GM12878 (cell line): Measurements from ENCODE around the gene LDB3. TPM values are rescaled to one million over a fixed set of nuclear protein-coding genes. Genes with fewer than 3 reads are reported as not detected.

Experiments
- ATAC-seq: fragments of 200-7000 bp; cut with Tn5 transposase; 3 replicates; pipeline ENCODE4 v1.9.1; 2020; ENCODE audit warnings: mild to moderate bottlenecking, moderate library complexity
- BruUV-seq: library from RNA; stranded (reverse); fragments of 400-500 nt; replicated peaks from 2 replicates; lab custom pipeline; 2021; lab: Mats Ljungman, UMichigan
- CTCF ChIA-PET: fragments of 300-600 bp; sonication (Branson Sonifier 250); formaldehyde crosslinking; extraction: SDS; loops from one replicate; lab custom pipeline; 2021; ENCODE audit warnings: inconsistent platforms; lab: Yijun Ruan, JAX
- POLR2A ChIA-PET: fragments of 350-600 bp; formaldehyde crosslinking; extraction: SDS; loops from one replicate; lab custom pipeline; 2021; ENCODE audit warnings: inconsistent platforms; lab: Charles Lee
- RAD21 ChIA-PET: fragments of 300-600 bp; sonication (Branson Sonifier 250); formaldehyde crosslinking; loops from one replicate; lab custom pipeline; 2023; ENCODE audit warnings: antibody characterized with exemption; ENCODE audit not compliant: unreplicated experiment; lab: Charles Lee
- SMC1A ChIA-PET: fragments of 300-600 bp; sonication (Branson Sonifier 250); formaldehyde crosslinking; loops from one replicate; lab custom pipeline; 2023; ENCODE audit not compliant: unreplicated experiment, uncharacterized antibody; lab: Charles Lee
- DNase-seq: peaks from one replicate; pipeline ENCODE4 v3.0.0-alpha.2; 2011; ENCODE audit warnings: low read depth, low spot score
- FAIRE-seq: peaks from 3 replicates; lab custom pipeline; 2011; peaks lifted over from hg19 to GRCh38; lab: Jason Lieb, UNC
- H2AFZ ChIP-seq: 2 replicates; pipeline ENCODE4 v1.6.0; 2011; ENCODE audit warnings: low read depth, low read length, control low read depth; ENCODE audit not compliant: control insufficient read depth
- H3K27ac ChIP-seq: 2 replicates; pipeline ENCODE4 v1.5.1; 2011; ENCODE audit warnings: control low read depth; ENCODE audit not compliant: control insufficient read depth, insufficient read depth
- H3K27me3 ChIP-seq, 2 experiments: replicated peaks in 1 of 2; 2 replicates each; pipeline versions ENCODE4 v1.6.0 to v1.6.1; 2011; ENCODE audit warnings: low read length in 1 of 2; ENCODE audit not compliant: control insufficient read depth in 2 of 2, insufficient read depth in 2 of 2
- H3K36me3 ChIP-seq, 2 experiments: 2 replicates each; pipeline ENCODE4 v1.5.1; 2011; ENCODE audit warnings: low read length in 1 of 2; ENCODE audit not compliant: control insufficient read depth in 2 of 2, insufficient read depth in 2 of 2
- H3K4me1 ChIP-seq: 2 replicates; pipeline ENCODE4 v1.6.1; 2011; ENCODE audit warnings: mild to moderate bottlenecking, low read length, moderate library complexity, mixed read lengths; ENCODE audit not compliant: control insufficient read depth, insufficient read depth
- H3K4me2 ChIP-seq: 2 replicates; pipeline ENCODE4 v1.6.0; 2011; ENCODE audit warnings: control low read depth; ENCODE audit not compliant: control insufficient read depth, insufficient read depth
- H3K4me3 ChIP-seq: fragments of 200-600 bp; sonication (generic); 2 replicates; pipeline ENCODE4 v1.5.1; 2016
- H3K79me2 ChIP-seq: 2 replicates; pipeline ENCODE4 v1.6.0; 2011; ENCODE audit warnings: low read length; ENCODE audit not compliant: control insufficient read depth, insufficient read depth
- H3K9ac ChIP-seq: 2 replicates; pipeline ENCODE4 v1.8.0; 2011; ENCODE audit warnings: low read length, control low read depth, mixed read lengths; ENCODE audit not compliant: control insufficient read depth, insufficient read depth
- H3K9me3 ChIP-seq: replicated peaks from 3 replicates; pipeline ENCODE4 v1.5.1; 2011; ENCODE audit warnings: mild to moderate bottlenecking, low read length; ENCODE audit not compliant: control insufficient read depth, insufficient read depth
- H4K20me1 ChIP-seq: 2 replicates; pipeline ENCODE4 v1.6.0; 2011; ENCODE audit not compliant: control insufficient read depth, insufficient read depth
- ASH2L ChIP-seq: fragments of 300-600, 200-600 bp; sonication (generic); IDR thresholded peaks from 2 replicates; pipeline ENCODE4 v1.6.1; 2017; ENCODE audit warnings: low read depth, mild to moderate bottlenecking, borderline replicate concordance
- ATF7 ChIP-seq: fragments of 450-650 bp; IDR thresholded peaks from 2 replicates; pipeline ENCODE4 v1.6.1; 2016; ENCODE audit warnings: low read depth, mild to moderate bottlenecking
- BCLAF1 ChIP-seq: fragments of 450-650 bp; IDR thresholded peaks from 2 replicates; pipeline ENCODE4 v1.6.1; 2017; ENCODE audit warnings: antibody characterized with exemption, mild to moderate bottlenecking, moderate library complexity
- CBX5 ChIP-seq: sonication (generic); IDR thresholded peaks from 2 replicates; pipeline ENCODE4 v1.6.1; 2016; ENCODE audit warnings: low read depth, moderate library complexity, mild to moderate bottlenecking, inconsistent platforms
- CHD4 ChIP-seq: fragments of 200-600 bp; sonication (generic); IDR thresholded peaks from 2 replicates; pipeline ENCODE4 v1.6.1; 2016; ENCODE audit warnings: mild to moderate bottlenecking
- MEF2B ChIP-seq: fragments of 450-650 bp; IDR thresholded peaks from 2 replicates; pipeline ENCODE4 v1.6.1; 2018; ENCODE audit warnings: mild to moderate bottlenecking, moderate library complexity; ENCODE audit not compliant: partially characterized antibody, poor library complexity, severe bottlenecking
- MTA3 ChIP-seq: IDR thresholded peaks from 2 replicates; pipeline ENCODE4 v1.6.1; 2012; ENCODE audit warnings: low read length, inconsistent platforms, borderline replicate concordance
- NKRF ChIP-seq: fragments of 450-650 bp; conservative IDR thresholded peaks from 2 replicates; pipeline ENCODE4 v1.6.1; 2017; ENCODE audit warnings: mild to moderate bottlenecking, moderate library complexity
- RB1 ChIP-seq: fragments of 450-650 bp; formaldehyde crosslinking; IDR thresholded peaks from 2 replicates; pipeline ENCODE4 v1.6.1; 2017; ENCODE audit warnings: mild to moderate bottlenecking, borderline replicate concordance
- SREBF1 ChIP-seq: IDR thresholded peaks from 2 replicates; pipeline ENCODE4 v1.6.1; 2012; ENCODE audit warnings: mild to moderate bottlenecking, low read length
- ZNF207 ChIP-seq: fragments of 450-650 bp; IDR thresholded peaks from 2 replicates; pipeline ENCODE4 v1.6.1; 2014; ENCODE audit warnings: antibody characterized with exemption, mild to moderate bottlenecking, borderline replicate concordance
- ZZZ3 ChIP-seq: IDR thresholded peaks from 2 replicates; pipeline ENCODE4 v1.6.1; 2011; ENCODE audit warnings: low read depth; ENCODE audit not compliant: control insufficient read depth, insufficient read length
- WGBS: methylation state at CpG from one replicate; pipeline ENCODE4 v1.1.6; 2016; ENCODE audit warnings: low lambda C conversion rate; ENCODE audit not compliant: insufficient replicate concordance, insufficient coverage; ENCODE audit errors: missing lambda C conversion rate; 5-methylcytosine and 5-hydroxymethylcytosine counted together
- in situ Hi-C: fragments of 300-500 bp; cut with MboI; formaldehyde crosslinking; loops from 9 replicates; pipeline ENCODE4 v1.14.3; 2018; ENCODE audit warnings: mixed read lengths
- intact Hi-C: fragments of 100-400 bp; cut with micrococcal nuclease; formaldehyde crosslinking; loops from one replicate; pipeline ENCODE4 v1.14.2; 2022; ENCODE audit not compliant: unreplicated experiment
- polyA plus RNA-seq, 11 experiments: library from polyadenylated mRNA; depleted of rRNA in 4 of 11; unstranded in 6 of 11; stranded (reverse) in 5 of 11; fragments of >200 nt; fragmentation: Nextera tagmentation in 4 of 11; fragmentation: Illumina TruSeq in 1 of 11; extraction: Ambion mirVana in 4 of 11; extraction: Trizol in 1 of 11; gene quantifications; 1 replicate in 1 of 11; 2 replicates in 10 of 11; pipeline versions ENCODE4 v1.2.1 to v1.2.3, GENCODE V29; 2011 to 2016; ENCODE audit warnings: inconsistent platforms in 2 of 11, missing spikeins in 2 of 11, low read depth in 1 of 11
- total RNA-seq, 4 experiments: library from RNA; depleted of rRNA in 3 of 4; stranded (reverse); fragments of >200 nt in 3 of 4; fragmentation: Illumina TruSeq in 1 of 4; extraction: Trizol in 1 of 4; gene quantifications; 2 replicates each; pipeline versions ENCODE4 v1.2.1 to v1.2.3, GENCODE V29; 2013 to 2021

The LDB3 gene
- total and polyA plus RNA-seq, 10 of the 15 experiments (the other 5 are each of a cell fraction or from before 2014, with no cell fraction given): 0.02 to 0.07 (median 0.04) TPM; not detected in 1

DNA sequence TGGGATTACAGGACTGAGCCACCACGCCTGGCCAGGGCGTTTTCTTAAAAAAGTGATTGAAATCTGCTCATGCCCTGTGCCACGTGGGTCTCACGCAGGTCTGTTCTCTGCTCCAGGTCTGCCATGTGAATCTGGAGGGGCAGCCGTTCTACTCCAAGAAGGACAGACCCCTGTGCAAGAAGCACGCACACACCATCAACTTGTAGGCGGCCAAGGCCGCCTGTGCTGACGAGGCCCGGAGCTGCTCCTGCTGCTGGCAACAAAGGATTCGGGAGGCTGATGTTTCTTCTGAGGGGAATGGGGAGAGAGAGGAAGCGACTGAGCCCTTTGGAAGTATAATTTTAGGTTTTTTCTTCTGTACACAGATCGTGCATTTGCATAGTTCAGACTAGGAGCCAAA lies 64.5 kb downstream of the LDB3 start:
- ATAC-seq: no peak
- Histone ChIP-seq H3K27ac (no peak overlapping the region), H3K9me3 (no peaks in the 10 kb centered on the region; the same call in 2 of the 3 replicates), H3K27me3 (no peaks in the 10 kb centered on the region; a peak in 1 of 4 replicates), H3K79me2 (no peaks in the 10 kb centered on the region), H3K9ac (no peak overlapping the region), H4K20me1 (no peaks in the 10 kb centered on the region), H3K36me3 (no peaks in the 10 kb centered on the region), H2AFZ (no peak overlapping the region), H3K4me1 (peaks cover 9% of the 10 kb centered on the region; the same call in 1 of the 2 replicates), H3K4me3 (no peak overlapping the region), H3K4me2 (no peak overlapping the region)
- ChIA-PET RAD21 (no interaction called here), CTCF (interaction anchor here (1.1 to 1.2 kb wide), 2 partner anchors 21 to 63 kb away, joined by 3 read pairs; no protein-coding TSS in a partner anchor), POLR2A (no interaction called here), SMC1A (interaction anchor here (1.1 to 2.7 kb wide), 5 partner anchors 17 to 156 kb away, joined by 4 to 7 read pairs (median 5); no protein-coding TSS in a partner anchor)
- 49% methylated on average over 13 of the region's 13 CpGs for whole genome bisulfite sequencing
- no TSS peak for BruUV-seq
- intact Hi-C loops (no loop called here), in situ Hi-C loops (no loop called here)
- no peak for DNase-seq
- no peak for TF ChIP-seq RB1
- FAIRE-seq: no peak

DNA sequence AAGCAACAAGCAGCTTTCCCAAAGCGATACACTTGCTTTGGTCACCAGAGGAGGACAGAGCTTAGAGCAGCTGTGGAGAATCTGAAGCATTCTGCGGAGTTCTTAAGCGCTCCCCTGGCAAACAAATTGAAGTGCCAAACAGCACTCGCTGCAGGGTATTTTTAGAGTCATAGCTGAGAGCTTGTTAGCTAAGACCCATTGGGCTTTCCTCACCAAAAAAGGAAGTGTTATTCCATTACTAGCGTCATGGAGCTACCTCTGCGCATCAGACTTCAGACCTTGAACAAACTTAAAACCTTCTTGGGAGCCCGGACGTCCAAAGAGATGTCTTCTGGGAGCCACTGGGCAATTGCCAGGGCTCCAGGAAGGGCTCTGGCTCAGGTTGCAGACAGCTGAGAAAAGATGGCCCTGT lies 65.0 kb downstream of the LDB3 start:
- 84% methylated on average over 8 of the region's 8 CpGs for WGBS
- ChIA-PET SMC1A (interaction anchor here (1.1 to 2.7 kb wide), 6 partner anchors 11 to 155 kb away, joined by 3 to 7 read pairs (median 4); no protein-coding TSS in a partner anchor), POLR2A (interaction anchor here (0.5 to 1.5 kb wide), 3 partner anchors 12 to 40 kb away, joined by 3 to 4 read pairs (median 3); no protein-coding TSS in a partner anchor), RAD21 (interaction anchor here (0.6 to 1.1 kb wide), 2 partner anchors 18 to 212 kb away, joined by 3 read pairs; no protein-coding TSS in a partner anchor), CTCF (interaction anchor here (1.1 to 1.5 kb wide), 5 partner anchors 13 to 167 kb away, joined by 3 read pairs; no protein-coding TSS in a partner anchor)
- Histone ChIP-seq H3K27me3 (no peaks in the 10 kb centered on the region; a peak in 1 of 4 replicates), H3K4me1 (peaks cover 9% of the 10 kb centered on the region; the same call in 1 of the 2 replicates), H3K9me3 (no peaks in the 10 kb centered on the region), H3K4me2 (no peak overlapping the region), H3K79me2 (no peaks in the 10 kb centered on the region), H3K36me3 (no peaks in the 10 kb centered on the region), H2AFZ (no peak overlapping the region), H3K27ac (no peak overlapping the region), H4K20me1 (no peaks in the 10 kb centered on the region), H3K9ac (no peak overlapping the region), H3K4me3 (no peak overlapping the region)
- FAIRE-seq (no peak), DNase-seq (no peak), ATAC-seq (no peak)
- in situ Hi-C loops: no loop called here
- intact Hi-C loops: no loop called here
- BruUV-seq: no TSS peak
- TF ChIP-seq BCLAF1 (no peak), SREBF1 (no peak), CBX5 (no peak), MEF2B (no peak), ATF7 (no peak), MTA3 (no peak), CHD4 (no peak), ZZZ3 (no peak), NKRF (no peak), ZNF207 (no peak), ASH2L (no peak)
